Brain microvascular endothelial cell (primary cell): ENCODE measurements around the gene PSMD9.

ENCODE experiments used
- DNase-seq: peaks from one replicate; pipeline ENCODE4 v3.0.0-alpha.2; 2020
- H3K27ac ChIP-seq: fragments of 250-450 bp; sonication (Bioruptor Pico); 2 replicates; pipeline ENCODE4 v1.5.1; 2020; ENCODE audit warnings: mild to moderate bottlenecking, moderate library complexity
- H3K27me3 ChIP-seq: fragments of 250-450 bp; sonication (Bioruptor Pico); replicated peaks from 2 replicates; pipeline ENCODE4 v1.5.1; 2020; ENCODE audit warnings: mild to moderate bottlenecking
- H3K36me3 ChIP-seq: fragments of 250-450 bp; sonication (Bioruptor Pico); replicated peaks from 2 replicates; pipeline ENCODE4 v1.5.1; 2020; ENCODE audit warnings: mild to moderate bottlenecking
- H3K4me3 ChIP-seq: 2 replicates; pipeline ENCODE4 v1.5.1; 2011; ENCODE audit warnings: low read depth, mild to moderate bottlenecking, control low read depth, low read length, moderate library complexity
- CTCF ChIP-seq: IDR thresholded peaks from 2 replicates; pipeline ENCODE4 v1.5.1; 2011; ENCODE audit warnings: low read depth, mild to moderate bottlenecking, moderate library complexity, low read length, control low read depth, inconsistent platforms; ENCODE audit errors: missing control alignments
- in situ Hi-C: cut with HindIII; loops from 2 replicates; pipeline ENCODE4 v1.10.0; 2017; ENCODE audit warnings: low sequenced_read_pairs, low pct_ligation_motif_present

The PSMD9 gene

GRCh38 chr12:121958541-121959240, 70.1 kb downstream of the PSMD9 start:
- Histone ChIP-seq H3K4me3 (no peak overlapping the region), H3K27me3 (no peaks in the 10 kb centered on the region), H3K36me3 (peaks cover 5% of the 10 kb centered on the region), H3K27ac (no peak overlapping the region)
- TF ChIP-seq CTCF = no peak
- in situ Hi-C loops = no loop called here
- no peak for DNase-seq

- DNase-seq = no peak
- H3K36me3 ChIP-seq = peaks cover 5% of the 10 kb centered on the region
- no peak overlapping the region for H3K27ac ChIP-seq
- no peaks in the 10 kb centered on the region for H3K27me3 ChIP-seq
- TF ChIP-seq CTCF = no peak
- H3K4me3 ChIP-seq = no peak overlapping the region
- in situ Hi-C loops = no loop called here
Observed at GRCh38 chr12:121960541-121960940, 72.0 kb downstream of the PSMD9 start.

- peaks cover 5% of the 10 kb centered on the region for H3K36me3 ChIP-seq
- DNase-seq = no peak
- H3K27ac ChIP-seq = no peak overlapping the region
- no peaks in the 10 kb centered on the region for H3K27me3 ChIP-seq
- TF ChIP-seq CTCF = no peak
- no peak overlapping the region for H3K4me3 ChIP-seq
- in situ Hi-C loops = no loop called here
Observed at GRCh38 chr12:121961195-121961879, 72.7 kb downstream of the PSMD9 start.

- TF ChIP-seq CTCF = no peak
- H3K4me3 ChIP-seq = no peak overlapping the region
- peaks cover 3% of the 10 kb centered on the region for H3K36me3 ChIP-seq
- no peaks in the 10 kb centered on the region for H3K27me3 ChIP-seq
- in situ Hi-C loops = no loop called here
- no peak overlapping the region for H3K27ac ChIP-seq
- no peak for DNase-seq
Observed at GRCh38 chr12:121963341-121964018, 74.9 kb downstream of the PSMD9 start.

GRCh38 chr12:121964813-121965643, 76.4 kb downstream of the PSMD9 start:
- Histone ChIP-seq H3K4me3 (no peak overlapping the region), H3K36me3 (peaks cover 2% of the 10 kb centered on the region), H3K27me3 (no peaks in the 10 kb centered on the region), H3K27ac (no peak overlapping the region)
- no peak for TF ChIP-seq CTCF
- peak; percentile 9 for DNase-seq
- in situ Hi-C loops = no loop called here
